ENCODE results near the gene DRD1.

DNA sequence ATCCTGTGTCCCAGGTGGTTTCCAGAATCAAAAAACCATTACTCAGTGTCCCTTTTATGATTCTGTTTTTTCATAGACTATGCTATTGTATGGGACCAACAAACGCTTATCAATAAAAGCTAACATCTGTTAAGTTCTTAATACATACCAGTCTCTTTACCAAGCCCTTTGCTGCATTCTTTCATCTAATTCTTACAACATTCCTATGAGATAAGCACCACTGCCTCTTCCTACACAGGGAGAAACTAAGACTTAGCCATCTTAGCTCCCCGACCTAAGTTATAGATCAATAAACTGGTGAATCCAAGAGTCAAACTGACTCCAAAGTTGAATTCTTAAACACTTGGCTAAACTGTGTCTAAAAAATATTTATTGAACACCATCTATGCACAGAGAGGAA lies 26.6 kb downstream of the DRD1 start:
- TF ChIP-seq, protein P1, sequence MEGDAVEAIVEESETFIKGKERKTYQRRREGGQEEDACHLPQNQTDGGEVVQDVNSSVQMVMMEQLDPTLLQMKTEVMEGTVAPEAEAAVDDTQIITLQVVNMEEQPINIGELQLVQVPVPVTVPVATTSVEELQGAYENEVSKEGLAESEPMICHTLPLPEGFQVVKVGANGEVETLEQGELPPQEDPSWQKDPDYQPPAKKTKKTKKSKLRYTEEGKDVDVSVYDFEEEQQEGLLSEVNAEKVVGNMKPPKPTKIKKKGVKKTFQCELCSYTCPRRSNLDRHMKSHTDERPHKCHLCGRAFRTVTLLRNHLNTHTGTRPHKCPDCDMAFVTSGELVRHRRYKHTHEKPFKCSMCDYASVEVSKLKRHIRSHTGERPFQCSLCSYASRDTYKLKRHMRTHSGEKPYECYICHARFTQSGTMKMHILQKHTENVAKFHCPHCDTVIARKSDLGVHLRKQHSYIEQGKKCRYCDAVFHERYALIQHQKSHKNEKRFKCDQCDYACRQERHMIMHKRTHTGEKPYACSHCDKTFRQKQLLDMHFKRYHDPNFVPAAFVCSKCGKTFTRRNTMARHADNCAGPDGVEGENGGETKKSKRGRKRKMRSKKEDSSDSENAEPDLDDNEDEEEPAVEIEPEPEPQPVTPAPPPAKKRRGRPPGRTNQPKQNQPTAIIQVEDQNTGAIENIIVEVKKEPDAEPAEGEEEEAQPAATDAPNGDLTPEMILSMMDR (IDR thresholded peaks at IDR 0.05; ENCODE audit: low read depth, low read length) = no peak
- TF ChIP-seq POLR2A (IDR thresholded peaks at IDR 0.05; ENCODE audit: extremely low read depth, insufficient read length) = no peak

Measured in NB4 (cell line).